Activated CD4-positive, alpha-beta memory T cell treated with anti-CD3 and anti-CD28 coated beads, Interleukin-2, amount 10 ng/mL, durations not matched to agents 7 days and 5 days (primary cell): ENCODE results near the gene VPS52. TPM values are rescaled to one million over a fixed set of nuclear protein-coding genes. Genes with fewer than 3 reads are reported as not detected.
A peak's percentile ranks its signal among the peaks of the same experiment; 100 is the strongest.
"Not testable (repeated sequence)": the region's sequence is repeated elsewhere in the genome, so short reads cannot be mapped to it uniquely, and the experiment has no call there.

Experiments used
- CTCF ChIA-PET: fragments of 350-600 bp; sonication (Branson Sonifier 250); formaldehyde crosslinking; loops from one replicate; lab custom pipeline; 2021; ENCODE audit warnings: antibody characterized with exemption, inconsistent platforms; lab: Charles Lee
- POLR2A ChIA-PET: fragments of 350-600 bp; sonication (Branson Sonifier 250); formaldehyde crosslinking; loops from one replicate; lab custom pipeline; 2021; ENCODE audit warnings: antibody characterized with exemption; lab: Charles Lee
- DNase-seq: peaks from one replicate; pipeline ENCODE4 v3.0.0-alpha.2; 2020
- H3K27ac Mint-ChIP-seq: one replicate; pipeline ENCODE4 v1.8.0; 2021; ENCODE audit warnings: mild to moderate bottlenecking, mixed read lengths
- H3K27me3 Mint-ChIP-seq: one replicate; pipeline ENCODE4 v1.8.0; 2021; ENCODE audit warnings: mixed read lengths
- H3K36me3 Mint-ChIP-seq: one replicate; pipeline ENCODE4 v1.8.0; 2021; ENCODE audit warnings: low read depth, mixed read lengths
- H3K4me1 Mint-ChIP-seq: one replicate; pipeline ENCODE4 v1.8.0; 2021; ENCODE audit warnings: mixed read lengths
- H3K4me3 Mint-ChIP-seq: one replicate; pipeline ENCODE4 v1.8.0; 2021; ENCODE audit warnings: mild to moderate bottlenecking, mixed read lengths
- H3K9me3 Mint-ChIP-seq: one replicate; pipeline ENCODE4 v1.8.0; 2021; ENCODE audit warnings: mixed read lengths
- total RNA-seq, 2 experiments: library from RNA; stranded (reverse); gene quantifications; one replicate each; pipeline ENCODE4 v1.2.3, GENCODE V29; 2021

Gene VPS52
- total RNA-seq, 2 experiments from 2014 or later = 53.1 to 59.7 TPM

- Mint-ChIP-seq H3K36me3 (peaks cover 38% of the 10 kb centered on the region), H3K4me3 (peak within 1 kb of the TSS; percentile 90), H3K27me3 (no peaks in the 10 kb centered on the region), H3K4me1 (peaks cover 47% of the 10 kb centered on the region), H3K27ac (peak within 1 kb of the TSS; percentile 80), H3K9me3 (no peaks in the 10 kb centered on the region)
- DNase-seq = peak; percentile 87
- CTCF ChIA-PET = interaction anchor here (0.5 to 3.1 kb wide), 7 partner anchors 9 to 100 kb away, joined by 3 to 29 read pairs (median 7); partner anchors contain the start of genes B3GALT4, RGL2, RPS18 and VPS52
- POLR2A ChIA-PET = interaction anchor here (1.0 to 14.3 kb wide), 18 partner anchors 10 to 317 kb away, joined by 3 to 234 read pairs (median 6); partner anchors contain the start of genes B3GALT4, KIFC1, RGL2 and RPS18
Observed at GRCh38 chr6:33288921-33289783, 17.5 kb upstream of the VPS52 start, which contains the start of the genes PFDN6 and WDR46. Gene PFDN6 (plus strand): TSS chr6:33289601. CDS start chr6:33289857, 256 bp downstream. Gene WDR46 (minus strand): TSS chr6:33289239. CDS start chr6:33289170, 69 bp downstream.

DNA sequence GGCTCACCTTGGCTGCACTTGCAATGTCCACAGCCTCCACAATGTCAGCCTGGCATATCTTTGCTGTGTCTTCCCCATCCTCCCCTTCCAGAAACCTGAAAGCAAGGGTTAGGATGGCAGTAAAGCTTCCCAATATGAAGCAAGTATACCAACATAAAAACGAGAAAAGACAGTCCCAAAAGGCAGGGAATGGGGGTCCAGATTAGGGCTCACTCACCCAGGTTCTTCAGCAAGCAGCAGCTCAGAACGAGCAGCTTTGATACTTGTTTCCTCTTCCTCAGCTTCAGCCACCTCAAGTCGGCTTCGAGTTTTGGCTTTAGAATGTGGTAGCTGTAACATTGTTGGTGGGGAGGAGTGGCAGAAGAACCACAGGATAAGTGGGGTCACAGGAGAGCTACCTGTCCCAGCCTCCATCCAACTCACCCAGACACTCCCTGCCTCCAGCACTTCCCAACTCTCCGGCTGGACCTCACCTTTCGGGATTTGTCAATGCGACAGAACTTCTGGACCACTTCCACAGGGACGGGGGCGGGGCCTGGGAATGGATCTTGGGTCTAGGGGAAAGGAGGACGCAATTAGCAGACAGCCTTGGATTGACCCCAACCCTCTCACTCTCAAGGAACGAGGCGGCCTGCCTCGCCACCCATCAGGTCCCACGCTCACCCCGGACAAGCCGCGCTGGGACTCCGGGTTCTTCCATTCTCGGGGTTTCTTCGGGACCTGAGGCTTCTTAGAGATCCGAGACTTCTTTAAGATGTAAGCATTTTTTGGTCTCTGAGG is 16.7 kb upstream of the VPS52 start:
- no peak for DNase-seq
- no peak overlapping the region for H3K27ac Mint-ChIP-seq
- peak overlapping the region; percentile 90 for H3K4me3 Mint-ChIP-seq
- no peaks in the 10 kb centered on the region for H3K9me3 Mint-ChIP-seq
- H3K4me1 Mint-ChIP-seq = peaks cover 47% of the 10 kb centered on the region
- ChIA-PET CTCF (interaction anchor here (0.8 to 3.1 kb wide), 6 partner anchors 10 to 40 kb away, joined by 3 to 29 read pairs (median 11); partner anchors contain the start of genes B3GALT4, RGL2, RPS18 and VPS52), POLR2A (interaction anchor here (1.0 to 14.3 kb wide), 14 partner anchors 9 to 142 kb away, joined by 3 to 234 read pairs (median 6); partner anchors contain the start of genes B3GALT4, RGL2, RPS18 and SYNGAP1)
- no peaks in the 10 kb centered on the region for H3K27me3 Mint-ChIP-seq
- peaks cover 37% of the 10 kb centered on the region for H3K36me3 Mint-ChIP-seq

DNA sequence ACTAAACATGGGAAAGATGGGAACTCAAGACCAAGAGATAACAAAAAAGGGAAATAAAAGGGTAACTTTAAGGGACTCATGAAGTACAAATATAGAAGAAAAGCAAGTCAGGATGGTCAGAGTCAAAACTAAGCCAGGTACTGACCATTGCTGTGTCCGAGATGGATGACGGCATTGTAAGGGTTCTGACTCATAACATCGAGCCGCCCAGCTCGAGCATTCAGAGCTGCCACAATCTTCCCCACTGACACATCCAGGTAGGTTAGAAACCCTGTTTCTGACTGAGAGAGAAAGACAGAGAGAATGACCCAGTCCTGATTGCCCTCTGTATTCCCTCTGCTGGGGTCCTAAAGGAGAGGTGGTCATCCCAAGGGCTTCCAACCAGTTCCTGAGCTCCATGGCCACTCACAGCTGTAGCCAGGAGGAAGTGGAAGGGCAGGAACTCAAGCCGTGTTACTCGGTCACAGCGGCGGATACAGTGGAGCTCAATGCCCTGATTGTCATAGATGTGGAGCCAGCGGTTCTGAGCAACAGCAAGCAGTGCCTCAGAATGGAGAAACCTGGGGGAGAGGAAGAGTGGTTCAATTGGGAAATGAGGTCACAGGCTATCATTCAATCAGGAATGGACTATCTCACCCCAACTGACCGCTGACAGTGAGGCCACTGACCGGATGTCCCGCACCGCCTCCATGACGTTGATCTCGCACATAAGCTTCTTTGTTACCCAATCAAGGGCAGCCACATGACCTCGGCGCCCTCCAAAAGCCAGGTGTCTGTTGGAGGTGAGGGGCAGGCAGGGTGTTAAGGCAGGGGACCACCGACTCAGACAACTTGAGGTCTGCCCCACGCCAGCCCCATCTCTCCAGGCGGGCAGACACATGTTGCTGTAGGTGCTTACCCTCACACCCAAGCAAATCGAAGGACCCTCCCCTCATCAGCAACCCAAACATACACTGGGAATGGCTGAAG is 15.6 kb upstream of the VPS52 start:
- H3K4me3 Mint-ChIP-seq = peak overlapping the region; percentile 90
- CTCF ChIA-PET = no interaction called here
- peaks cover 39% of the 10 kb centered on the region for H3K36me3 Mint-ChIP-seq

GRCh38 chr6:33285214-33285613 is 13.5 kb upstream of the VPS52 start:
- H3K9me3 Mint-ChIP-seq, H3K4me3 Mint-ChIP-seq, CTCF ChIA-PET, H3K27ac Mint-ChIP-seq, POLR2A ChIA-PET, DNase-seq, H3K27me3 Mint-ChIP-seq: not testable (repeated sequence)
- Mint-ChIP-seq H3K4me1 (peaks cover 39% of the 10 kb centered on the region), H3K36me3 (peaks cover 45% of the 10 kb centered on the region)

More for the DNA sequence above, 15.6 kb upstream of the VPS52 start:
- POLR2A ChIA-PET = interaction anchor here (1.1 to 14.3 kb wide), 5 partner anchors 8 to 31 kb away, joined by 3 to 234 read pairs (median 6); partner anchors contain the start of genes B3GALT4, RGL2, RPS18 and VPS52
- no peaks in the 10 kb centered on the region for H3K27me3 Mint-ChIP-seq
- no peak overlapping the region for H3K27ac Mint-ChIP-seq
- no peaks in the 10 kb centered on the region for H3K9me3 Mint-ChIP-seq
- DNase-seq = no peak
- H3K4me1 Mint-ChIP-seq = peaks cover 46% of the 10 kb centered on the region

GRCh38 chr6:33280539-33280938 is 8.9 kb upstream of the VPS52 start:
- CTCF ChIA-PET = interaction anchor here (0.7 kb wide), 1 partner anchor 173 kb away, joined by 3 read pairs; no protein-coding TSS in a partner anchor
- no peak overlapping the region for H3K4me3 Mint-ChIP-seq
- peaks cover 39% of the 10 kb centered on the region for H3K4me1 Mint-ChIP-seq
- H3K27ac Mint-ChIP-seq = peak overlapping the region; percentile 21
- H3K27me3 Mint-ChIP-seq = no peaks in the 10 kb centered on the region
- POLR2A ChIA-PET = interaction anchor here (1.6 to 7.2 kb wide), 4 partner anchors 9 to 64 kb away, joined by 4 to 234 read pairs (median 16); partner anchors contain the start of genes PFDN6, RGL2, RPS18 and VPS52
- DNase-seq = no peak
- no peaks in the 10 kb centered on the region for H3K9me3 Mint-ChIP-seq
- peaks cover 64% of the 10 kb centered on the region for H3K36me3 Mint-ChIP-seq

- H3K9me3 Mint-ChIP-seq = no peaks in the 10 kb centered on the region
- H3K36me3 Mint-ChIP-seq = peaks cover 69% of the 10 kb centered on the region
- no peaks in the 10 kb centered on the region for H3K27me3 Mint-ChIP-seq
- CTCF ChIA-PET = interaction anchor here (0.7 kb wide), 1 partner anchor 174 kb away, joined by 3 read pairs; no protein-coding TSS in a partner anchor
- no peak for DNase-seq
- peaks cover 44% of the 10 kb centered on the region for H3K4me1 Mint-ChIP-seq
- no peak overlapping the region for H3K4me3 Mint-ChIP-seq
- POLR2A ChIA-PET = interaction anchor here (1.6 to 7.2 kb wide), 4 partner anchors 8 to 65 kb away, joined by 4 to 234 read pairs (median 16); partner anchors contain the start of genes PFDN6, RGL2, RPS18 and VPS52
- H3K27ac Mint-ChIP-seq = peak overlapping the region; percentile 21
Observed at GRCh38 chr6:33279971-33280511, 8.4 kb upstream of the VPS52 start.

DNA sequence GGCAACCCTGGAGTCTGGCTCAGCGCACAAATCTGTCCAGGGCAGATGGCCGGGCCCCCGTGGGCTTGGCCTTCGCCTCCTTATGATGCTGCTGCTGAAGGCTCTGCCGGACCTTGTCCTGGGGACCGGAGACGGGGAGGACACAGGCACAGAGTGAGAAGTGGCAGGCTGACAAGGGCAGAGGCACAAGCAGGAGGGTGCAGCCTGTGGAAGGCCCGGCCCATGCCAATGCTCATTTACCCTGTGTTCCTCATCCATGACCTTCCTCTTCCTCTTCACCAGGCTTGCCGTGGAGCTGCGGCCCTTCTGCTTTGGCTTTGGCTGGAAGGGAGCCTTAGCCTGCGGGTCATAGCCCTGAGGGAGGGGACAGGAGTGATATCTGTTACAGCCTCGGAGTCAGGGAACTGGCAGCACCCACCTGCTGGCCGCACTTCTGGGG is 7.6 kb upstream of the VPS52 start:
- Mint-ChIP-seq H3K4me1 (peaks cover 52% of the 10 kb centered on the region), H3K27me3 (no peaks in the 10 kb centered on the region), H3K27ac (peak overlapping the region; percentile 49), H3K36me3 (peaks cover 75% of the 10 kb centered on the region), H3K4me3 (no peak overlapping the region), H3K9me3 (no peaks in the 10 kb centered on the region)
- ChIA-PET POLR2A (interaction anchor here (1.6 to 7.2 kb wide), 6 partner anchors 7 to 65 kb away, joined by 4 to 234 read pairs (median 16); partner anchors contain the start of genes PFDN6, RGL2, RPS18 and VPS52), CTCF (interaction anchor here (0.6 kb wide), 1 partner anchor 53 kb away, joined by 3 read pairs; no protein-coding TSS in a partner anchor)
- no peak for DNase-seq

- CTCF ChIA-PET = interaction anchor here (0.6 to 2.4 kb wide), 4 partner anchors 11 to 147 kb away, joined by 3 to 20 read pairs (median 12); partner anchors contain the start of genes PFDN6 and WDR46
- H3K9me3 Mint-ChIP-seq = no peaks in the 10 kb centered on the region
- POLR2A ChIA-PET = interaction anchor here (2.4 to 7.2 kb wide), 6 partner anchors 14 to 66 kb away, joined by 9 to 234 read pairs (median 20); partner anchors contain the start of genes PFDN6, RGL2, TAPBP and WDR46
- peak overlapping the region; percentile 98 for H3K27ac Mint-ChIP-seq
- H3K27me3 Mint-ChIP-seq = no peaks in the 10 kb centered on the region
- DNase-seq = no peak
- peaks cover 77% of the 10 kb centered on the region for H3K36me3 Mint-ChIP-seq
- peaks cover 55% of the 10 kb centered on the region for H3K4me1 Mint-ChIP-seq
- H3K4me3 Mint-ChIP-seq = peak overlapping the region; percentile 92
Observed at GRCh38 chr6:33278810-33279209, 7.1 kb upstream of the VPS52 start.

GRCh38 chr6:33278392-33278741 is 6.7 kb upstream of the VPS52 start:
- peaks cover 81% of the 10 kb centered on the region for H3K36me3 Mint-ChIP-seq
- peaks cover 59% of the 10 kb centered on the region for H3K4me1 Mint-ChIP-seq
- CTCF ChIA-PET = interaction anchor here (0.9 to 2.4 kb wide), 4 partner anchors 11 to 148 kb away, joined by 4 to 20 read pairs (median 13); partner anchors contain the start of genes PFDN6, WDR46 and ZBTB22

DNA sequence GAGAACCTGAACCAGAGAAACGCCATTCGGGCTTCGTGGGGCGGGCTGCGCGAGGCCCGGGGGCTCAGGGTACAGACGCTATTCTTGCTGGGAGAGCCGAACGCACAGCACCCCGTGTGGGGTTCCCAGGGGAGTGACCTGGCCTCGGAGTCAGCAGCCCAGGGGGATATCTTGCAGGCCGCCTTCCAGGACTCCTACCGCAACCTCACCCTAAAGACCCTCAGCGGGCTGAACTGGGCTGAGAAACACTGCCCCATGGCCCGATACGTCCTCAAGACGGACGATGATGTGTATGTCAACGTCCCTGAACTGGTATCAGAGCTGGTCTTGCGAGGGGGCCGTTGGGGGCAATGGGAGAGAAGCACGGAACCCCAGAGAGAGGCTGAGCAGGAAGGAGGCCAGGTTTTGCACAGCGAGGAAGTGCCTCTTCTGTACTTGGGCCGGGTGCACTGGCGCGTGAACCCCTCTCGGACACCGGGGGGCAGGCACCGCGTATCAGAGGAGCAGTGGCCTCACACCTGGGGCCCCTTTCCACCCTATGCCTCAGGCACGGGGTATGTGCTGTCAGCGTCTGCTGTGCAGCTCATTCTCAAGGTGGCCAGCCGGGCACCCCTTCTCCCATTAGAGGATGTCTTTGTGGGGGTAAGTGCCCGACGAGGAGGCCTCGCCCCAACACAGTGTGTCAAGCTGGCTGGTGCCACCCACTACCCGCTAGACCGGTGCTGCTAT is 6.2 kb upstream of the VPS52 start:
- ChIA-PET POLR2A (interaction anchor here (0.8 to 7.2 kb wide), 15 partner anchors 11 to 433 kb away, joined by 3 to 234 read pairs (median 9); partner anchors contain the start of genes PFDN6, RGL2, RING1 and TAPBP), CTCF (interaction anchor here (0.7 to 2.7 kb wide), 16 partner anchors 12 to 148 kb away, joined by 3 to 21 read pairs (median 5); partner anchors contain the start of genes PFDN6, RGL2, WDR46 and ZBTB22)
- no peaks in the 10 kb centered on the region for H3K27me3 Mint-ChIP-seq
- H3K36me3 Mint-ChIP-seq = peaks cover 84% of the 10 kb centered on the region
- DNase-seq = peak; percentile 44
- H3K4me3 Mint-ChIP-seq = peak overlapping the region; percentile 92
- no peaks in the 10 kb centered on the region for H3K9me3 Mint-ChIP-seq
- peaks cover 65% of the 10 kb centered on the region for H3K4me1 Mint-ChIP-seq
- H3K27ac Mint-ChIP-seq = peak overlapping the region; percentile 98

More at GRCh38 chr6:33278392-33278741, 6.7 kb upstream of the VPS52 start:
- Mint-ChIP-seq H3K9me3 (no peaks in the 10 kb centered on the region), H3K27ac (peak overlapping the region; percentile 98), H3K4me3 (peak overlapping the region; percentile 92), H3K27me3 (no peaks in the 10 kb centered on the region)
- POLR2A ChIA-PET = interaction anchor here (2.2 to 7.2 kb wide), 7 partner anchors 15 to 112 kb away, joined by 6 to 234 read pairs (median 12); partner anchors contain the start of genes PFDN6, RGL2, TAPBP and WDR46
- no peak for DNase-seq
